Left ventricle myocardium superior (tissue), 1 donor: ENCODE data around the gene ATF6. TPM values are rescaled to one million over a fixed set of nuclear protein-coding genes. Genes with fewer than 3 reads are reported as not detected.

Source experiments
- ATAC-seq: fragments of 200-7000 bp; cut with Tn5 transposase; one replicate; pipeline ENCODE4 v1.9.1; 2020; ENCODE audit warnings: mild to moderate bottlenecking, moderate library complexity
- DNase-seq: peaks from one replicate; pipeline ENCODE4 v3.0.0-alpha.2; 2020
- intact Hi-C: fragments of 100-400 bp; cut with micrococcal nuclease; formaldehyde crosslinking; loops from one replicate; pipeline ENCODE4 v1.11.0; 2022
- total RNA-seq: library from RNA; stranded (reverse); fragmentation: NEBNext Ultra II Directional; extraction: Animal tissue kit (Norgen Biotek cat#: 25700); gene quantifications from one replicate; pipeline ENCODE4 v1.2.1, GENCODE V29; 2021
- donor health status: DM: no; HTN: yes; CAD: no; lungs with severe emphysema.

Gene ATF6
- total RNA-seq, 1 donor from 2014 or later: 12.8 TPM

- DNase-seq (no peak), ATAC-seq (no peak)
- intact Hi-C loops: no loop called here
These were observed 212.1 kb downstream of the ATF6 start for GRCh38 chr1:161978011-161978790.

- DNase-seq: no peak
- ATAC-seq: no peak
- intact Hi-C loops: no loop called here
These were observed 215.0 kb downstream of the ATF6 start for GRCh38 chr1:161981126-161981525.

- ATAC-seq: no peak
- no peak for DNase-seq
- intact Hi-C loops: no loop called here
These were observed 215.8 kb downstream of the ATF6 start for GRCh38 chr1:161981735-161982506.

- DNase-seq (no peak), ATAC-seq (no peak)
- intact Hi-C loops: no loop called here
These were observed 216.4 kb downstream of the ATF6 start for GRCh38 chr1:161982507-161982895.

- no peak for DNase-seq
- intact Hi-C loops: no loop called here
- ATAC-seq: no peak
These were observed 216.8 kb downstream of the ATF6 start for GRCh38 chr1:161982917-161983316.

- DNase-seq: no peak
- ATAC-seq: no peak
- intact Hi-C loops: no loop called here
These were observed 217.6 kb downstream of the ATF6 start for GRCh38 chr1:161983725-161984124.

- no peak for ATAC-seq
- DNase-seq: no peak
- intact Hi-C loops: no loop called here
These were observed 219.2 kb downstream of the ATF6 start for GRCh38 chr1:161985301-161985822.

- ATAC-seq (peak; percentile 72), DNase-seq (peak; percentile 47)
- intact Hi-C loops: no loop called here
These were observed 220.2 kb downstream of the ATF6 start for GRCh38 chr1:161986328-161986727.

GRCh38 chr1:161987303-161987702 is 221.2 kb downstream of the ATF6 start:
- DNase-seq (no peak), ATAC-seq (no peak)
- intact Hi-C loops: no loop called here

GRCh38 chr1:161987872-161988271 is 221.8 kb downstream of the ATF6 start:
- ATAC-seq (no peak), DNase-seq (no peak)
- intact Hi-C loops: no loop called here

- DNase-seq (no peak), ATAC-seq (no peak)
- intact Hi-C loops: no loop called here
These were observed 222.3 kb downstream of the ATF6 start for GRCh38 chr1:161988413-161988812.

- intact Hi-C loops: no loop called here
- no peak for ATAC-seq
- no peak for DNase-seq
These were observed 223.0 kb downstream of the ATF6 start for GRCh38 chr1:161989108-161989507.

GRCh38 chr1:161989786-161990185 is 223.7 kb downstream of the ATF6 start:
- peak; percentile 38 for ATAC-seq
- intact Hi-C loops: no loop called here

GRCh38 chr1:161993576-161993975 is 227.5 kb downstream of the ATF6 start:
- intact Hi-C loops: no loop called here
- ATAC-seq: no peak
- DNase-seq: no peak

More at GRCh38 chr1:161989786-161990185, 223.7 kb downstream of the ATF6 start:
- no peak for DNase-seq

- peak; percentile 57 for ATAC-seq
- intact Hi-C loops: no loop called here
- peak; percentile 59 for DNase-seq
These were observed 228.1 kb downstream of the ATF6 start for GRCh38 chr1:161994175-161994668.

GRCh38 chr1:161997152-161997551 is 231.0 kb downstream of the ATF6 start:
- DNase-seq: no peak
- no peak for ATAC-seq
- intact Hi-C loops: no loop called here

GRCh38 chr1:161998811-161999210 is 232.7 kb downstream of the ATF6 start:
- DNase-seq (no peak), ATAC-seq (no peak)

GRCh38 chr1:161999301-162000052 is 233.4 kb downstream of the ATF6 start:
- intact Hi-C loops: no loop called here
- no peak for ATAC-seq

More at GRCh38 chr1:161998811-161999210, 232.7 kb downstream of the ATF6 start:
- intact Hi-C loops: no loop called here

GRCh38 chr1:162000053-162000420 is 233.9 kb downstream of the ATF6 start:
- no peak for ATAC-seq
- DNase-seq: no peak
- intact Hi-C loops: no loop called here

More at GRCh38 chr1:161999301-162000052, 233.4 kb downstream of the ATF6 start:
- no peak for DNase-seq
